Head of caudate nucleus (tissue), 42 donors: ENCODE data around the gene GUCA2B.

ENCODE experiments used
- DNase-seq, 42 donors: peaks; one replicate each; pipeline versions ENCODE4 v3.0.0 to v3.0.0-alpha.2; 2020 to 2021; ENCODE audit warnings: mixed read lengths in 7 of 42
- intact Hi-C: fragments of 100-400 bp; cut with DNase I; formaldehyde crosslinking; loops from one replicate; pipeline ENCODE4 v1.15.0; 2022

GUCA2B gene

DNA sequence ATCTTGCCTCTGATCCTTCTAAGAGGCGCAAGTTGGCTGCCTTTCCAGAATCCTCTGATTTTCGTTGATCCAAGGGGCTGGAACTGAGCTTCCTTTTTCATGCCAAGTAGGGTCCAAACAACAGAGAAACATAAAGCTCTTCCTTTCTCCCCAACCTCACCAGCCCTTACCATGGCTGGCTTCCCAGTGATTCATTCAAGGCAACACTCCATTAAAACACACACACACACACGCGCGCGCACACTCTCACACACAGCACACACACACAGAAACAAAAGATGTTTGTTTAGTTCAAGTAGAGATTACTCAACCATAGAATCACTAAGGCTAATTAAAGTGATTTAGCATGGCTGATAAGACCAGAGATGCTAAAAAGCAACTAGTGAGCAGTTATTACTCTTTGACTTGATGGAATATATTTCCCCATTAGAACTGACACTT, 24.4 kb downstream of the GUCA2B start:
- DNase-seq: peak in 39 of 42 donors; percentile 18 to 85 (median 58)
- intact Hi-C loops: loop anchor here (5.0 kb wide), 1 partner anchor 160 kb away; the partner anchor contains the start of gene FOXJ3

DNA sequence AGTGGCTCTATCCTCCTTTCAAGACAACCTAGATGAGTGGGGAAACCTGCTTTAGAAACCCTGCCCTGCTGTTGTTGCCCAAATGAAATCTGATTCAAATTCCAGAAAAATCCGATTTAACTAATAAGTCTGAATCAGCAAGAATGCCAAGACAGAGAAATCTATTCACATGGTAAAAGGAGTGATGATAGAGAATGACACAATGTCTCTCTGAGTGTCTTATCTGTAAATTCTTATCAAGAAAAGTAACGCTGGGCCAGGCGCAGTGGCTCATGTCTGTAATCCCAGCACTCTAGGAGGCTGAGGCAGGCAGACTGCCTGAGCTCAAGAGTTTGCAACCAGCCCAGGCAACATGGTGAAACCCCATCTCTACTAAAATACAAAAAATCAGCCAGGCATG, 25.0 kb downstream of the GUCA2B start:
- no peak for DNase-seq

DNA sequence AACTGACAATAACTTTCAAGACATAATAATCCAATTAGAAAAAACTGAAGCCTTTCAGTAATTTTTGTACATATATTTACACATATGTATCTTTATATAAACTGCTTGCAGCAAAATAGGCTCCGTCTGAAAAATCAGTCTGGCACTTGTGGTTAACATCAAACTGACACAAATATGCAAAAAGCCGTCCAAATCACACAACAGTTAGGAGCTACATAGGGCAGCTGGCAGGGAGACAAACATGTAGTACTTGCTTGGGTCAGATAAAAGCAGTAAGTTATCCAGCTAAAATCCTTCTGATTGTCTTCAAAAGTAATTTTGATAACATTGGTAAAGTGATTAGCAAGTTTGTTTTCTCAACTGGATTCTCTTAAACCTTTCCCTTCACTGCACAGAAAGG, 26.1 kb downstream of the GUCA2B start:
- intact Hi-C loops: loop anchor here (5.0 kb wide), 1 partner anchor 158 kb away; the partner anchor contains the start of gene FOXJ3
- no peak for DNase-seq

More for the DNA sequence above, 25.0 kb downstream of the GUCA2B start:
- intact Hi-C loops: loop anchor here (5.0 kb wide), 1 partner anchor 159 kb away; the partner anchor contains the start of gene FOXJ3

DNA sequence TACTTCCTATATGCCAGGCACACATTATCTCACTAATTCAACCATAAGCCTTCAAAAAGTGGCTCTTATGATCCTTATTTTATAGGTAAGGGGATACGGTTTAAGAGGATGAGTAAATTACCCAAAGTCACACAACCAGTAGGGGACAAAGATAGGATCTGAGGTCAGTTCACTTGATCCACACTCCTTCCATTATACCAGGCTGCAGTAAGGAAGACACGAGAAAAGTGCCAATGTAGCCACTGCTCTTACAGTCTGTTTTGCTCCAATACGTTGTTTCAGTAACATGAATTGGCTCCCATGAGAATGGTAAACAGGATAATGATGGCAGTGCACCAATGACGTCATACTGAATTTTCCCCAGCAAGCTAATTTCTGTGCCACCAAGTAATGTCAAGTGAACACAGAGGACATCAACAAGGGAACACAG, 26.7 kb downstream of the GUCA2B start:
- intact Hi-C loops: loop anchor here (5.0 kb wide), 1 partner anchor 157 kb away; the partner anchor contains the start of gene FOXJ3
- DNase-seq: no peak

DNA sequence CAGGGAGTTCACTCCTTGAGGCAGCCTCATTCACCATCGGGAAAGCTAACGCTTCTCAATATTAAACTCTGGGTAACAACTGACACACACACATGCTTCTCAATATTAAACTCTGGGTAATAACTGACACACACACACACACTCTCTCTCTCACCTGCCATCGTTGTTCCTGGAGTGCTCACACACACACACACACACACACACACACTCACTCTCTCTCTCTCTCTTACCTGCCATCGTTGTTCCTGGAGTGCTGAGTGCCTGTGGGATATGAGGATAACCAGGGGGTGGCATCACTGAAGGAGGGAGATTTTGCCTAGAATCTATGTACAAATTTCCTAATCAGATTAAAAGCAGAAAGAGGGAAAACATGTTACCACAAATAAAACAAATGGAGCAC, 28.5 kb downstream of the GUCA2B start:
- intact Hi-C loops: no loop called here
- no peak for DNase-seq

DNA sequence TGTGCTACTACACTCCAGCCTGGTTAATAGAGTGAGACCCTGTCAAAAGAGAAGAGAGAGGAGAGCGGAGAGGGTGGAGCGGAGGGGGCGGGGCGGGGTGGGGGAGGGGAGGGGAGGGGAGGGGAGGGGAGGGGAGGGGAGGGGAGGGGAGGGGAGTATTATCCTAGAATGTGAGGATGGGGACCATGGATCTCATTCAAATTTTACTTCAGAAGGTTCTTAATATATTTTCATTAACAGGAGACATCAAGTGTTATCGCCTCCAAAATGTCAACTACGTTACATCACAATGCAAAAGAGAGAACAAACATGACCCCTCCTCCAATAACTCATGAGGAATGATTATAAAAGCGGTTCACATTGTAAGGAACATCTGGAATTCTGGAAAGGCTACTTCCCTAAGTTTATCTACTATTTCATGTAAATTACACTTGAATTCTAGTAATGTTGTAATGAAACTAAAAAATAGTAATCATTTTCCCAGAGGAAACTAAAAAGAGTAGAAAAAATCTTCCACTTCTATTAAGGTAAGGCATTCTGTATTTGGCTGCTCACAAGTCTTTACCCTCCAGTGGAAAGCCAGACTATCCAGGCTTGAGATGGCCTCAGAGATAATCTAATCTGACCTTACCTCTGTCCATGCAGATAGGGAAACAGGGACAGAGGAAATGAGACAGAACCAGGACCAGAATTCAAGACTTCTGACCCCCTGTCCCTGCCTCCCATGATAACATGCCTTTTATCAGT, 30.2 kb downstream of the GUCA2B start:
- DNase-seq: no peak

DNA sequence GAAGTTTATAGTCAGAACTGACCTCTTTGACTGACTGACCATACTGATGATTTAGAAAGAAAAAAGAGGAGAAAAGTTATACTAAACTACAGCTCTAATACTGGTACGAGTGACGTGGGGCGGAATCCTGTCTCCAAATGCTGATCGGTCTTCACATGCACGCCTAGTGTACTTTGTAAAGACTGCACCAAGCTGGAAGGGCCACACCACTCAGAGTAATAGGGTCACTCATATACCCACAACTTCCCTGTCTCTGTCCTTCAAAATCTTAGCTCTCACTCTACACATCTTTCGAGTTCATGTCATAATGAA, 30.7 kb downstream of the GUCA2B start:
- intact Hi-C loops: no loop called here

More for the DNA sequence above, 30.2 kb downstream of the GUCA2B start:
- intact Hi-C loops: no loop called here

DNA sequence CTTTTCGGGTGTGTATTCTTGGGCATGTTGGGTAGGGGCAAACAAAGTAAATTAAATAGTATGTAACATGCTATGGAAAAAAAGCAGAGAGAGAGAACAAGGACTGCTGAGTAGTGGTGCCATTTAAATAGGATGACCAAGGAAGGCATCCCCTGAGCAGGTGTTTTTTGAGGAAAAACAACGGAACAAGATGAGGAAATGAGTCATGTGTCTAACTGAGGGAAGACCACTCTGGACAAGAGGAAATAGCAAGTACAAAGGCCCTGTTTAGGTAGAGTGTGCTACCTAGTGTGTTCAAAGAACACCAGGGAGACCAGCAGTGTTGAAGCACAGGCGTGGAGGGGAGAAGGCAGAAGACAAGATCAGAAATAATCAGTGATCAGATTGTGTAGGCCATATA, 31.4 kb downstream of the GUCA2B start:
- no peak for DNase-seq
- intact Hi-C loops: no loop called here

More for the DNA sequence above, 30.7 kb downstream of the GUCA2B start:
- no peak for DNase-seq

DNA sequence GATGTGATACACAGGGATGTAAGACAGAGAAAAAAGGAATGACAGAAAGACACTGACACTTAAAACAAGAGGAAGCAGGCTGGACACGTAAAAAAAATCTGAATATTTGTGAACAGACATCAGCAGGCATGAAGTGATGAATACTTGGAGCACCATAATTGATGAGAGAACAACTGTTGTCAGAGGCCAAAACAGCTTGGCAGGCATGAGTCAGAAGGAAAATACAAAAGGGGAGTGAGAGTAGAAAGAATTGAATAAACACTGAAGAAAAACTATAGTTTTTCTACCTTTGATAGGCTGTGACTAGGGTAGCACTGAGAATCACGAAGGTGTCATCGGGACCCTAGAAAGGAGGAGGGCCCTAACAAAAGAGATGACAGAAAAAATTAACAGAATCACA, 32.9 kb downstream of the GUCA2B start:
- DNase-seq: no peak
- intact Hi-C loops: no loop called here

DNA sequence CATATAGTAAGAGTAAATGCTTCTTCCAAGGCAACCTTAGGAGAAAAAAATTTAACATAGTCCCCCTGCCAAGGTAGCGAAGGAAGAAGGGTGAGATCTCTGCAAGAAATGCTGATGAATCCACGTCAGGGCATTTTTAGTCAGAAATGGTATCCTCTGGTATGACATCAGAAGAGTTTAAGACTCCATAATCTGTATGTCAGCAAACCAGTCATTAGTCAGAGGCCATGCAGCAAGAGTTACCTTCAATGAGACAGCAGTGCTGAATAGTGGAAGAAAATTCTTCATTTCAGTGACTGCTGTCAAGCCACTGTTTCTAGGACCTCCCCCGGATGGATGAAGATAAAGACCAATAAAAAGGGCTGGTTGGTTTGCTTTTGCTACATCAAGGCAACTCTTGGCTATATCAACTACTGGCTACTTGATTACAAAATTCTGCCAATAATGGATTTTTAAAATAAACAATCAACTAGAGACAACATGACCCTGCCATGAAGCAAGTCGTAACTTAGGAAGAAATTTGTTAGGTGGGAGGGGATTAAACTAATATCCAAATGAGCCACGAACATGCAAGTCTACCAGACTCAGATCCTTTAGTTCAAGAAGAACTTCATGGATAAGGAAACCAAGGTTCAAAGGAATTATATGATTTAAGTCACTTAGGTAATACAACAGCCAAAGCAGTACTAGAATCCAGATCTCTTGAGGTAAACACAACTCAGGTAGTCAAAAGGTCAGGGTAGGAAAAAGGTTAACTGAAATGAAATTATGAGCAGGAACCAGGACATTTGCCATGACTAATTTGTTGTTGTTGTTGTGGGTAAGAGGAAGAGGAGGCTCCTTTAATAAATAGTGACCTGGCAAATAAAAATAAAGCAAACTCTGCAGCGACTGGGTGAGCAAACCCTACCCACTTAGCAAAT, 37.0 kb downstream of the GUCA2B start:
- no peak for DNase-seq
- intact Hi-C loops: no loop called here

DNA sequence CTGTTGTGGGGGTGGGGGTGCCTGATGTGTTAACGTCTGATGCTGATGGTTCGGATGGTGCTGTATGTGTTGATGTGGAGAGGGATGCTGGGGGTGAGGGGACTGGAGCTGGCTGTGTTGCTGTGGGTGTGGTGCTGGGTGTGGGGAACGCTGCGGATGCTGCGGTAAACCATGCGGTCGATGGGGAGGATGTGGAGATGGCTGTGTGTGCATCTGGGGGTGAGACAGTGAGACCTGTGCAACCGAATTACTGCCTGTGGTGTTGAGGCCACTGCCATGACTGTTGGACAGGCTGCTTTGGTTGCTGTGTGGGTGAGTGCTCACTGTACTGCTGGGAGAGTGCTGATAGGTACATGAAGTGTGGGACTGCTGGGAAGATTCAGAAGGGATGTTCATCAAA, 38.1 kb downstream of the GUCA2B start:
- no peak for DNase-seq
- intact Hi-C loops: no loop called here

DNA sequence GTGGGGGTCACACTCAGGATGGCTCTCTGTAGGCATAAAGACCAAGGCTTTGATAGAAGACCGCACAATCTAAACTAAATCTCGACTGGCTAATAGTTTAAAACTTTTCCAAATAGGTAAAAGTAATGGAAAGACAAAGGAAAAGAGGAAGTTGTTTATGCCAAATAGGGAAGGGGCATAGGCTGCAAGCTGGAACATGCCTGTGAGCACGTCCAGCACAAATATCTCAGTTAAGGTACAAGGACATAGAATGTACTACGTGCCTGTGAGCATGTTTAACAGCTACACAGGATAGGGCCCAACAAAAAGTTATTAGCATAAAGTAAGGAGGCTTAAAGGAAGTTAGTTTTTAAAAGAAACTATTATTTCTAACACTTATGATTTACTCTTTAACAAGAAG, 38.9 kb downstream of the GUCA2B start:
- DNase-seq: no peak
- intact Hi-C loops: no loop called here

DNA sequence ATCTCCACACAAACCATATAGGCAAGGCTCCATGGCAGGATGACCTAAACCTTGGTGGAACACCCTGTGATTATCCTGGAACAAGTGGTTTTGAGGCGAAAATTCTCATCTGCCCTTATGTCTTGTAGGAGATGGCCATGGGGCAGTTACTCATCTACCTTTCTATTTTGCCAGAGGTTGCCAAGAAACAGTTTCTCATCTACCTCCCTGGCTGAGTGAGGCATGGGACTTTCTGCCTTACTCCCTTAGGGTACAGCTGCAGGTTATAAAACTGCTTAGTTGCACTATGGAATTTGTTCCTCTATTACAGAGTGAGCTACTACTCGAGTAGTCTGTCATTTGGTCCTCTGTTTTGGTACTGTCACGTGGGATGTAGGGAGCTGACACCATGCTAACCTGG, 42.6 kb downstream of the GUCA2B start:
- intact Hi-C loops: no loop called here
- no peak for DNase-seq

DNA sequence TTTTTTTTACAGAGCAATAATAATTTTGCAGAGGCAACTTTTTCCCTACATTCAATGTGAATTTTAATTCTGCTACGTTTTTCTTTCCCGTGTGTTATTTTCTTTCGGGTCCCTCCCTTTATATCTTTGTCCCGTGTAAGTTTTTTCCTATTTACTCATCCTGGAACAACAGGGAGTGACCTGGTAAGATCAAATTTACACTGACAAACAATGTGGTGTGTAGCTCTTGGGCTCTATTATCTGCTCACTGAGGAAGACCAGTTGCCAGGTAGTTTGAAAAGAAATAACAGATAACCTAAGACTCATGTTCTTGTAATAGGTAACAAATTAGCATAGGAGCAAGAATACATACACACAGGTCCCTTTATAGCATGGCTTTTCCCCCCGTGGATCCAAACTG, 45.0 kb downstream of the GUCA2B start:
- intact Hi-C loops: no loop called here
- DNase-seq: no peak

DNA sequence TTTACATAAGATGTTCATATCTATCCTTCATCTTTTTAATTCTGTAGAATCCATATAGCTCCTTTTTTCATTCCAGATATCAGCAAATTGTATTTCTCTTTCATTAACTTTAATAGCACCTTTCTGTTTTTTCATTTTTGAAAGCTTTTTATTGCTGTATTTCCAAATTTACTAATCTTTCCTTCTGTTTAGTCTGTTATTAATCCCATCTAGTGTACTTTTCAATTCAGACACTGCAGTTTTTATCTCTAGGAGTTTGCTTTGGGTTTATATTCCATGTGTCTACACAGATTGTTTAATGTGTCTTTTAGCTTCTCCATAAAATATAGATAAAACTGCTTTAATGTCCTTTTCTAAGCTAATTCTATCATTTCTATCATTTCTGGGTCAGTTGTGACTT, 48.8 kb downstream of the GUCA2B start:
- intact Hi-C loops: no loop called here
- no peak for DNase-seq
